ENCODE data around the gene SLC16A8.
"Not testable (repeated sequence)": the region's sequence is repeated elsewhere in the genome, so short reads cannot be mapped to it uniquely, and the experiment has no call there.

The SLC16A8 gene

GRCh38 chr22:38085501-38085900 lies 1.5 kb upstream of the SLC16A8 start:
- DNase-seq = no peak

- DNase-seq = no peak
Measured at GRCh38 chr22:38085056-38085455, 1.1 kb upstream of the SLC16A8 start.

GRCh38 chr22:38082986-38083710 lies 836 bp downstream of the SLC16A8 start:
- no peak for DNase-seq

- peak; percentile 25 for DNase-seq
Measured at GRCh38 chr22:38081941-38082828, 1.8 kb downstream of the SLC16A8 start.

- no peak for DNase-seq
Measured at GRCh38 chr22:38081636-38081940, 2.4 kb downstream of the SLC16A8 start.

GRCh38 chr22:38080850-38081635 lies 2.9 kb downstream of the SLC16A8 start:
- DNase-seq = peak; percentile 24

GRCh38 chr22:38080474-38080849 lies 3.5 kb downstream of the SLC16A8 start:
- DNase-seq = no peak

- DNase-seq = no peak
Measured at GRCh38 chr22:38079804-38080203, 4.2 kb downstream of the SLC16A8 start.

- not testable (repeated sequence) for DNase-seq
Measured at GRCh38 chr22:38079208-38079607, 4.8 kb downstream of the SLC16A8 start.

GRCh38 chr22:38078046-38078840 lies 5.7 kb downstream of the SLC16A8 start:
- no peak for DNase-seq

GRCh38 chr22:38077595-38077994 lies 6.4 kb downstream of the SLC16A8 start:
- DNase-seq = no peak

- no peak for DNase-seq
Measured at GRCh38 chr22:38077096-38077495, 6.9 kb downstream of the SLC16A8 start.

GRCh38 chr22:38075961-38076360 lies 8.0 kb downstream of the SLC16A8 start:
- no peak for DNase-seq

GRCh38 chr22:38075105-38075825 lies 8.7 kb downstream of the SLC16A8 start:
- DNase-seq = no peak

- DNase-seq = no peak
Measured at GRCh38 chr22:38074181-38075104, 9.5 kb downstream of the SLC16A8 start.

- DNase-seq = no peak
Measured at GRCh38 chr22:38073150-38074130, 10.5 kb downstream of the SLC16A8 start.

- no peak for DNase-seq
Measured at GRCh38 chr22:38072322-38073149, 11.4 kb downstream of the SLC16A8 start.
